Mesothelial cell of epicardium (in vitro differentiated cells): ENCODE results near the gene CGB1. TPM values are rescaled to one million over a fixed set of nuclear protein-coding genes. Genes with fewer than 3 reads are reported as not detected.

Source experiments
- DNase-seq, 2 experiments: peaks; one replicate each; pipeline ENCODE4 v3.0.0; 2021; ENCODE audit warnings: low spot score in 2 of 2; ENCODE audit not compliant: unreplicated experiment in 2 of 2
- H3K27ac Mint-ChIP-seq: 2 replicates; pipeline ENCODE4 v1.8.0; 2021; ENCODE audit warnings: mixed read lengths
- H3K27me3 Mint-ChIP-seq: 2 replicates; pipeline ENCODE4 v1.8.0; 2021; ENCODE audit warnings: low read depth, mixed read lengths
- H3K36me3 Mint-ChIP-seq: 2 replicates; pipeline ENCODE4 v1.8.0; 2021; ENCODE audit warnings: mixed read lengths
- H3K4me1 Mint-ChIP-seq: 2 replicates; pipeline ENCODE4 v1.8.0; 2021; ENCODE audit warnings: mixed read lengths
- H3K4me3 Mint-ChIP-seq: 2 replicates; pipeline ENCODE4 v1.8.0; 2021; ENCODE audit warnings: mild to moderate bottlenecking, moderate library complexity, mixed read lengths
- H3K9me3 Mint-ChIP-seq: 2 replicates; pipeline ENCODE4 v1.8.0; 2021; ENCODE audit warnings: mixed read lengths
- microRNA-seq: library from miRNA; unstranded; fragments of <30 nt; microRNA quantifications from one replicate; pipeline ENCODE4 v1.2.0, GENCODE V29; 2021; ENCODE audit warnings: inconsistent platforms, mixed read lengths
- total RNA-seq: library from RNA; stranded (reverse); gene quantifications from 3 replicates; pipeline ENCODE4 v1.2.1, GENCODE V29; 2021
- TF ChIP-seq, protein P1 (sequence below): fragments of 200-600 bp; sonication (generic); IDR thresholded peaks from one replicate; pipeline ENCODE4 v1.5.0; 2021; ENCODE audit warnings: antibody characterized with exemption; ENCODE audit not compliant: unreplicated experiment

The CGB1 gene
- total RNA-seq, 1 donor from 2014 or later: not detected

DNA sequence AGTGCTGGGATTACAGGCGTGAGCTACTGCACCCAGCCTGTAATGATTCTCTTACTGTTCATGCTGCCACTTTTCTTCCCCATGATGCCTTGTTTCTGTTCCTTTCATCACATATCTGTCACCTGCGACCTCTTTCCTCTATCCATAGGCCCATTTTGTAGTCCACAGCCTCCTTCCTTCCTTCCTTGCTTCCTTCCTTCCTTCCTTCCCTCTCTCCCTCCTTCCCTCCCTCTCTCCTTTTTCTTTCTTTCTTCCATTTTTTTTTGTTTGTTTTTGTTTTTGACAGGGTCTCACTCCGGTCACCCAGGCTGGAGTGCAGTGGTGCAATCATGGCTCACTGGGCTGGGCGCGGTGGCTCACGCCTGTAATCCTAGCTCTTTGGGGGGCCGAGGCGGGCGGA lies 47.8 kb downstream of the CGB1 start:
- H3K4me1 Mint-ChIP-seq: peaks cover 19% of the 10 kb centered on the region
- H3K27ac Mint-ChIP-seq: no peak overlapping the region
- no peaks in the 10 kb centered on the region for H3K27me3 Mint-ChIP-seq
- no peak for DNase-seq
- H3K9me3 Mint-ChIP-seq: no peaks in the 10 kb centered on the region
- TF ChIP-seq, protein P1, sequence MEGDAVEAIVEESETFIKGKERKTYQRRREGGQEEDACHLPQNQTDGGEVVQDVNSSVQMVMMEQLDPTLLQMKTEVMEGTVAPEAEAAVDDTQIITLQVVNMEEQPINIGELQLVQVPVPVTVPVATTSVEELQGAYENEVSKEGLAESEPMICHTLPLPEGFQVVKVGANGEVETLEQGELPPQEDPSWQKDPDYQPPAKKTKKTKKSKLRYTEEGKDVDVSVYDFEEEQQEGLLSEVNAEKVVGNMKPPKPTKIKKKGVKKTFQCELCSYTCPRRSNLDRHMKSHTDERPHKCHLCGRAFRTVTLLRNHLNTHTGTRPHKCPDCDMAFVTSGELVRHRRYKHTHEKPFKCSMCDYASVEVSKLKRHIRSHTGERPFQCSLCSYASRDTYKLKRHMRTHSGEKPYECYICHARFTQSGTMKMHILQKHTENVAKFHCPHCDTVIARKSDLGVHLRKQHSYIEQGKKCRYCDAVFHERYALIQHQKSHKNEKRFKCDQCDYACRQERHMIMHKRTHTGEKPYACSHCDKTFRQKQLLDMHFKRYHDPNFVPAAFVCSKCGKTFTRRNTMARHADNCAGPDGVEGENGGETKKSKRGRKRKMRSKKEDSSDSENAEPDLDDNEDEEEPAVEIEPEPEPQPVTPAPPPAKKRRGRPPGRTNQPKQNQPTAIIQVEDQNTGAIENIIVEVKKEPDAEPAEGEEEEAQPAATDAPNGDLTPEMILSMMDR: no peak
- H3K4me3 Mint-ChIP-seq: no peak overlapping the region
- peaks cover 24% of the 10 kb centered on the region for H3K36me3 Mint-ChIP-seq

DNA sequence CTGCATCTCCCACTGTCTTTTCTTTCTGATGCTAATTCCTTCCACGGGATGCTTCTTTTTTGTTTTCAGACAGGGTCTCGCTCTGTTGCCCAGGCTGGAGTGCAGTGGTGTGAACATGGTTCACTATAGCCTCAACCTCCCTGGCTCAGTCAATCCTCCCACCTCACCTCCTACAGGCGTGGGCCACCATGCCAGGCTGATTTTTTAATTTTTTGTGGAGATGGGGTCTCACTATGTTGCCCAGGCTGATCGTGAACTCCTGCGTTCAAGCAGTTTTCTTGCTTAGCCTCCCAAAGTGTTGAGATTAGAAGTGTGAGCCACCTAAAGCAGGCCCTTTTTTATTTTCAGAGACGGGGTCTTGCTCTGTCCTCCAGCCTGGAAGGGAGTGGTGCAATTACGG lies 48.4 kb downstream of the CGB1 start:
- Mint-ChIP-seq H3K4me1 (peaks cover 16% of the 10 kb centered on the region), H3K27ac (no peak overlapping the region), H3K36me3 (peaks cover 28% of the 10 kb centered on the region), H3K4me3 (no peak overlapping the region), H3K27me3 (no peaks in the 10 kb centered on the region), H3K9me3 (no peaks in the 10 kb centered on the region)
- DNase-seq: no peak
- TF ChIP-seq, protein P1: no peak

- TF ChIP-seq, protein P1: no peak
- no peak overlapping the region for H3K4me3 Mint-ChIP-seq
- no peaks in the 10 kb centered on the region for H3K27me3 Mint-ChIP-seq
- H3K36me3 Mint-ChIP-seq: peaks cover 31% of the 10 kb centered on the region
- no peaks in the 10 kb centered on the region for H3K9me3 Mint-ChIP-seq
- DNase-seq: no peak
- H3K4me1 Mint-ChIP-seq: peaks cover 14% of the 10 kb centered on the region
- no peak overlapping the region for H3K27ac Mint-ChIP-seq
These were observed 49.4 kb downstream of the CGB1 start for GRCh38 chr19:48987323-48987722.

- no peaks in the 10 kb centered on the region for H3K27me3 Mint-ChIP-seq
- H3K27ac Mint-ChIP-seq: no peak overlapping the region
- H3K4me3 Mint-ChIP-seq: no peak overlapping the region
- peaks cover 34% of the 10 kb centered on the region for H3K36me3 Mint-ChIP-seq
- TF ChIP-seq, protein P1: no peak
- peaks cover 9% of the 10 kb centered on the region for H3K4me1 Mint-ChIP-seq
- H3K9me3 Mint-ChIP-seq: no peaks in the 10 kb centered on the region
- DNase-seq: no peak
These were observed 50.5 kb downstream of the CGB1 start for GRCh38 chr19:48986211-48986610.

- no peaks in the 10 kb centered on the region for H3K27me3 Mint-ChIP-seq
- no peak overlapping the region for H3K4me3 Mint-ChIP-seq
- no peak overlapping the region for H3K27ac Mint-ChIP-seq
- H3K4me1 Mint-ChIP-seq: peaks cover 5% of the 10 kb centered on the region
- TF ChIP-seq, protein P1: no peak
- peaks cover 34% of the 10 kb centered on the region for H3K36me3 Mint-ChIP-seq
- no peak for DNase-seq
- H3K9me3 Mint-ChIP-seq: no peaks in the 10 kb centered on the region
These were observed 51.0 kb downstream of the CGB1 start for GRCh38 chr19:48985711-48986110.

Small RNA genes lying within 50 kb of the gene (microRNA-seq; reads per million reads assigned to microRNA genes)
- gene MIR6798: not detected

Other genes with a start within 250 kb of the CGB1 start
- 45.3 to 47.3 TPM (median 45.7 TPM) in 3 replicates for gene BCAT2, start 225.9 kb downstream of the CGB1 start, total RNA-seq
- 22.9 to 29.6 TPM (median 27.1 TPM) in 3 replicates for gene HSD17B14, start 200.4 kb downstream of the CGB1 start, total RNA-seq
- gene PLEKHA4, start 168.3 kb downstream of the CGB1 start, total RNA-seq: 25.7 to 28.6 TPM (median 26.9 TPM) in 3 replicates
- 158 to 170 TPM (median 158 TPM) in 3 replicates for gene PPP1R15A, start 164.5 kb downstream of the CGB1 start, total RNA-seq
- 0.38 to 1.4 TPM (median 0.84 TPM) in 3 replicates for gene TULP2, start 138.2 kb downstream of the CGB1 start, total RNA-seq
- gene NUCB1, start 136.6 kb downstream of the CGB1 start, total RNA-seq: 152 to 159 TPM (median 159 TPM) in 3 replicates
- 2.3 to 3.5 TPM (median 3.2 TPM) in 3 replicates for gene DHDH, start 103.2 kb downstream of the CGB1 start, total RNA-seq
- 119 to 129 TPM (median 119 TPM) in 3 replicates for gene BAX, start 82.0 kb downstream of the CGB1 start, total RNA-seq
- 1,022 to 1,078 TPM (median 1,064 TPM) in 3 replicates for gene FTL, start 71.6 kb downstream of the CGB1 start, total RNA-seq
- 53.6 to 60.5 TPM (median 58.8 TPM) in 3 replicates for gene GYS1, start 43.6 kb downstream of the CGB1 start, total RNA-seq
- gene RUVBL2, start 43.0 kb downstream of the CGB1 start, total RNA-seq: 62.2 to 67.5 TPM (median 64.2 TPM) in 3 replicates
- not detected in 3 replicates for gene LHB, start 19.8 kb downstream of the CGB1 start, total RNA-seq
- not detected in 3 replicates for gene CGB3, start 12.6 kb downstream of the CGB1 start, total RNA-seq
- gene CGB2, start 5.0 kb downstream of the CGB1 start, total RNA-seq: 0.71 to 4.7 TPM (median 1.2 TPM) in 3 replicates
- 3.7 to 5.7 TPM (median 5.7 TPM) in 3 replicates for gene CGB5, start 7.0 kb upstream of the CGB1 start, total RNA-seq
- 0.29 to 0.31 TPM in 2 of 3 replicates, not detected in the other for gene CGB8, start 12.2 kb upstream of the CGB1 start, total RNA-seq
- 23.1 to 26.5 TPM (median 25.5 TPM) in 3 replicates for gene CGB7, start 20.9 kb upstream of the CGB1 start, total RNA-seq
- 48.5 to 50.8 TPM (median 49.6 TPM) in 3 replicates for gene NTF4, start 27.9 kb upstream of the CGB1 start, total RNA-seq
- 0.07 TPM in 1 of 3 replicates, not detected in the others for gene KCNA7, start 35.8 kb upstream of the CGB1 start, total RNA-seq
- 393 to 413 TPM (median 403 TPM) in 3 replicates for gene SNRNP70, start 48.6 kb upstream of the CGB1 start, total RNA-seq
- 9.6 to 12.8 TPM (median 9.8 TPM) in 3 replicates for gene LIN7B, start 77.5 kb upstream of the CGB1 start, total RNA-seq
- gene C19orf73, start 82.2 kb upstream of the CGB1 start, total RNA-seq: 0.94 to 1.6 TPM (median 0.97 TPM) in 3 replicates
- gene PPFIA3, start 82.6 kb upstream of the CGB1 start, total RNA-seq: 9.9 to 11.9 TPM (median 11.6 TPM) in 3 replicates
- gene HRC, start 118.5 kb upstream of the CGB1 start, total RNA-seq: 13.6 to 17.6 TPM (median 14.7 TPM) in 3 replicates
- 45.9 to 58.5 TPM (median 53.5 TPM) in 3 replicates for gene TRPM4, start 120.9 kb upstream of the CGB1 start, total RNA-seq